Panc1 (cell line): ENCODE measurements around the gene PRRT4.

Experiments
- CTCF ChIP-seq: fragments of 450-650 bp; IDR thresholded peaks from 2 replicates; pipeline ENCODE4 v1.5.1; 2017; ENCODE audit warnings: mild to moderate bottlenecking
- POLR2AphosphoS5 ChIP-seq: IDR thresholded peaks from 2 replicates; pipeline ENCODE4 v1.6.1; 2012; ENCODE audit warnings: mild to moderate bottlenecking, low read depth, low read length, moderate library complexity
- REST ChIP-seq, 2 experiments: IDR thresholded peaks; 2 replicates each; pipeline ENCODE4 v1.6.1; 2011 to 2012; ENCODE audit warnings: low read depth in 2 of 2, control low read depth in 1 of 2, low read length in 1 of 2, mild to moderate bottlenecking in 1 of 2, moderate library complexity in 1 of 2; ENCODE audit not compliant: insufficient read depth in 1 of 2
- SIN3A ChIP-seq: IDR thresholded peaks from 2 replicates; pipeline ENCODE4 v1.6.1; 2012; ENCODE audit warnings: low read depth, mild to moderate bottlenecking, low read length, moderate library complexity, borderline replicate concordance; ENCODE audit not compliant: insufficient read depth
- TCF7L2 ChIP-seq: IDR thresholded peaks from 2 replicates; pipeline ENCODE4 v1.6.1; 2011; ENCODE audit warnings: mild to moderate bottlenecking, low read depth, low read length, inconsistent platforms

DNA sequence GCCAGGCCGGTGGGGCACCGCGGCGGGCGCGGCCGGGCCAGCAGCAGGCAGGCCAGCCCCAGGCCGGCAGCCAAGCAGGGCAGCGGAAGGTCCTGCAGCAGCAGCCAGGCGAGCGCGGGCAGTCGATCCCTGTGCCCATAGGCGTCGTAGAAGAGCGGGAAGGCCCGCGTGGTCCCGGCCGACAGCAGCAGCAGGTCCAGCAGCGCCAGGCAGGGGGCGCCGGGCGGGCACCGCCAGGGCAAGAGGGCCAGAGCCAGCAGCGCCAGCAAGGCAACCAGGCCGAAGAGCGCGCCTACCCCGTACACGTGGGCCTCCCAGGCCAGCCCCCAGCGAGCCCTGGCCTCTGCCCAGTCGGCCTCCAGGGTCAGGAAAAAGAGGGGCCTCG, 9.3 kb downstream of the PRRT4 start:
- TF ChIP-seq POLR2AphosphoS5 (no peak), CTCF (no peak; the same call in 1 of the 2 replicates), REST (IDR thresholded peaks at IDR 0.05; ENCODE audit: insufficient read depth in 1 of 2, low read depth in 2 of 2, low read length in 1 of 2) (no peak), SIN3A (no peak), TCF7L2 (no peak)
